Measurements from ENCODE around the gene PDZRN3.

PDZRN3 gene

GRCh38 chr3:73452729-73453128 is 172.0 kb downstream of the PDZRN3 start:
- DNase-seq (ENCODE audit: low read depth in 2 of 2): no peak

DNA sequence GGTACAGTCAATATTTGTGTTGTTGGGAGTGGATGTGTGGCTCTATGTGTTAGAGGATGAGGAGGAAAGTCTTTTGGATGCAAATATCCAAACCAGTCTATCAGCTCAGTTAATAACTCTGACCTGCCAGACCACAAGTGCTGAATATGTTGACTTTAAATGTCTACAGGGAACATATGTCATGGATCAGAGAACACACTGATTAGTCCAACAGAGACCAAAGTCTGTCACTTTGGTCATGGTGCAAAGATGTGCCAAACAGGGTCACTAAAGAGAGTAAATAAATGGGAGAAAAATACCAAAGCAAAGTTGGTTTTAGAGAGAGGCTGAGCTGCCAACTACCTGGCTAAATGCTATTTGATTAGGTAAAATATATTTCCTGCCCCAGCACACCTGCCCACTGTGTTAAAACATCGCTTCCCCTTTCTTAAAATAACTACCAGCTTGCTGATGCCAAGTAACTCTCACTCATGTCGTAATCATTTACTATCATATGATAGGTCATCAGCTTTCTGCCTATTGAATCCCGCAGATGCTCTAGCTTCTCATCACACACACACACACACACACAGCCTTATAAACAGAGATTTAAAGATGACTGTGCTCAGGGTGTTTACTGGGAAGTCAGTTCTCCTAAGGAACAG is 173.3 kb downstream of the PDZRN3 start:
- no peak for DNase-seq (ENCODE audit: low read depth in 2 of 2)

DNA sequence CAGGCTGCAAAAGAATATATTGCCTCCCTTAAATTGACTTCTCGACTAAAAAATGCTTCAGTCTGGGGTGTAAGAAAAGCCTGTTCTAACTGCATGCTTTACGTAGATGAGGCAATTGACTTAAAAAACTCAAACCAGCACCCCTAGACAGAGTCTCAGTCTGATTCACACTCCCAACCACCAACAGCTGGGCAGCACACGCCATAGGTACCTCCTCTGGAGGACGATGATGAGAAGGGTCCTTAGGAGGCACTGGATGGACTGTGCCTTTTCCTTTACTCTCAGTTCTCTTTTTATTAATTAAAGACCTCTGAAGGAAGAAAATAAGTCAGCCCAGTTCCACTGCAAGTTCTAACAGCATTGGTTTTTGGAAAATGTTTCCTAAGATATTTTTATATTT is 175.0 kb downstream of the PDZRN3 start:
- DNase-seq (ENCODE audit: low read depth in 2 of 2): no peak

GRCh38 chr3:73448761-73449301 is 175.9 kb downstream of the PDZRN3 start:
- no peak for DNase-seq (ENCODE audit: low read depth in 2 of 2)

- DNase-seq (ENCODE audit: low read depth in 2 of 2): no peak
These were observed 176.7 kb downstream of the PDZRN3 start for GRCh38 chr3:73448041-73448440.

DNA sequence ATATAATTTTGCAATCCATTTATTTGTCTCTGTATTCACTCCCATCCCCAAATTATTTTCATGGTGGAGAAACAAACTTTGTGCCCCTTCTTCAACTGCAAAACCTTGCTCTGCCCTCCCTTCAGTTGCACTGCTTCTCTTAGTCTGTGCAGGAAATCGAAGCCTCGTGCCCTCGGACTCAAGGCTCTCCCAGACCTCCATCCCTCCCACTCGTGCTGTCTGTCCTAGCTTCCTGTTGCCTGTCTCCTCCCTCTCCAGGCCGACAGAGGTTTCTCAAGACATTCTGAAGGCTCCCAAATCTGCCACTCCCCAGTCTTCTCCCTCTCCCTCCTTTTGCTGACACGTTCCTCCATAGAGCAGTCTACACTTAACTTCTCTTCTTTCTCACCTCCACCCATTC is 177.6 kb downstream of the PDZRN3 start:
- DNase-seq (ENCODE audit: low read depth in 2 of 2): no peak

DNA sequence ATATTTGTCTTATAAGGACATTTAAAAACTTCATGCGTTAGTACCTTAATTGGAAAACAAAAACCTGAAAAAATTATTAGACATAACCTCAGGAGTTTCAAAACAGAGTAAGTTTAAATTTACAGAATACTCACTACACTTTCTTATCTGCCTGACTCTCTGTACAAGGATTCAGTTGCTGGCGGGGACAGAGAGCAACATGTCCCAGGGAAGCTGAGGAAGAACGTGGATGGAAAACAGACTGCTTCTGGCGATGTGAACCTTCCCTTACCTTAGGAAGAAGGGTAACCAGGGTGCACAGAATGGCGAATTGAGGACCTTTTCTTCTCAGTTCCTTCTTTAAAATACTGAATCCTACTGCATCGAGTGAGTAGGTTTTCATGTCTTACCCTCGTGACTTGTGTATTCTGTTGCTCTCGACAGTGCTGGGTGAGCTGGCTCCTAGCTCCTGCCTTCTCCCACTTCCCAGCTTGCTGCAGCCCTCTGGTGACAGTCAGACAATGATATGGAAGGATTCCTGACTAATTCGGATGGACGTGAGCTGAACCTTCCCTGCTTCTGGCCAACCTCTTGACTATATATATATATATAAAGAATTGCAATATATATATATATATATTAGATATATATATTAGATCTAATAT is 178.2 kb downstream of the PDZRN3 start:
- DNase-seq (ENCODE audit: low read depth in 2 of 2): no peak

DNA sequence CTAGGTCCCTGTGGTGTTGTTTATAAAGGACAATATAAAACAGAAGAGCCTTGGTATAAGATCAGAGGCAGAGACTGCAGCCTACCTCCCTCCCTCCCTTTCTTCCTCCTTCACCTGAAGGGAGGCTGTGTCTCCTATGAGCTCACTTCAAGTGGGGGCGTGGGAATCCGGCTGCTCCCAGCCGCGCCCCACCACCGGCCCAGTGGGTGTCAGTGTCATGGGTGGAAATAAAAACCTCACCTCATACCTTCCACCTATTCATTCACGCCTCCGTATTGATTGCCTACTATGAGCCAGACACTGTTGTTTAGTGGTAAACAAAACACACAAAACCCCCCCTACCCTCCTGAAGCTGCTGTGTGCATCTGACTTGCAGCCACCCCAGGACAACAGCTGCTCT is 181.9 kb downstream of the PDZRN3 start:
- no peak for DNase-seq (ENCODE audit: low read depth in 2 of 2)

DNA sequence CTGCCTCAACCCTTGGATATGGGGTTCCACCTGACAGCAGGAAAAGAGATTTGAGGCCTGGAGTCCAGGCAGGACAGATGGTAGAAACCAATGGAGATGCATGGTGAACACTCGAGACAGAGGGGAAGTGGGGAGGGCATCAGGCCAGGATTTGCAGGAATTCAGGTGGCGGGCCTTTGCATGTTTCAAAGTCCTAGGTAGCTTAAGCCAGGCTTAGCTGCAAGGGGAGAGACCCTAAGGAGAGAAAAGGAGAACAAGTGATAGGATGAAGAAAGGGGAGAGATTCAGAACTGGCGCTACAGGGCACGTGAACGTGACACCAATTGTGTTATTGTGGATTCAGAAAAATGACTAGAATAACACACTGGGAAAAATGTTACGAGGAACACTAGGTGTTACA is 182.6 kb downstream of the PDZRN3 start:
- no peak for DNase-seq (ENCODE audit: low read depth in 2 of 2)

- no peak for DNase-seq (ENCODE audit: low read depth in 2 of 2)
These were observed 186.9 kb downstream of the PDZRN3 start for GRCh38 chr3:73437828-73438227.

GRCh38 chr3:73435055-73435454 is 189.7 kb downstream of the PDZRN3 start:
- DNase-seq (ENCODE audit: low read depth in 2 of 2): no peak

DNA sequence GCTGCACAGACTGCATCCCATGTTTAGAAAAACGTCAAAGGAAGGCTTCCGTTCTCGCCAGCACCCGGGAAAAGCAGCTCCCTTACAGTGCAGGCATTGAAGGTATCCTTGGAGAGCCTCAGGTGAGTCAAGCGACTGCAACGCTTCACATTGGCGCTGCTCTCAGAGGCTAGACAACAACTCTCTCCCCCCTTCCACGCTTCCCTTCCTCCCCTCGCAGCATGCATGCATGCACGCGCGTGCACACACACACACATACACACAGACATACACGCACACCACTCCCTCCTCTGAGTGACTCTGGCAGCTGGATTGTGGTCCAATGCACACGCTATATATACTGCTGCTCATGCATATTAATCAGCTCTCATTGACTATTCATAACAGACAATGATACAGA is 191.1 kb downstream of the PDZRN3 start:
- no peak for DNase-seq (ENCODE audit: low read depth in 2 of 2)

- DNase-seq (ENCODE audit: low read depth in 2 of 2): no peak
These were observed 191.7 kb downstream of the PDZRN3 start for GRCh38 chr3:73433079-73433478.

DNA sequence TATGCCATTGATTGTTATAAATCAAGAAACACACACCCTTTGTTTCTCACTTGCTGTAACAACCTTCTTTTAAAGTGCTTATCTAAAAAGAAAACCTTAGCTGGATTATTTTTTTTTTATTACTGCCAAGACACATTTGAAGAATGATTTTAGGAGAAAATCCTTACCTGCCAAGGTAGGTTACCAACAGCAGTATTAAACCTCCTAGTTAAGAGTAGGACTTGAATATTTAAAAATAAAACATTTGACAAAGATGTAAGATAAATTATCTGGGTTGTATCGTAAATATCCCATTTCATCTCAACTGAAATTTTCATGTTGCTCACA is 192.1 kb downstream of the PDZRN3 start:
- no peak for DNase-seq (ENCODE audit: low read depth in 2 of 2)

- DNase-seq (ENCODE audit: low read depth in 2 of 2): no peak
These were observed 192.6 kb downstream of the PDZRN3 start for GRCh38 chr3:73432023-73432705.

- no peak for DNase-seq (ENCODE audit: low read depth in 2 of 2)
These were observed 193.4 kb downstream of the PDZRN3 start for GRCh38 chr3:73431183-73431900.

GRCh38 chr3:73427048-73427706 is 197.6 kb downstream of the PDZRN3 start:
- DNase-seq (ENCODE audit: low read depth in 2 of 2): no peak

- no peak for DNase-seq (ENCODE audit: low read depth in 2 of 2)
These were observed 198.1 kb downstream of the PDZRN3 start for GRCh38 chr3:73426606-73427005.

DNA sequence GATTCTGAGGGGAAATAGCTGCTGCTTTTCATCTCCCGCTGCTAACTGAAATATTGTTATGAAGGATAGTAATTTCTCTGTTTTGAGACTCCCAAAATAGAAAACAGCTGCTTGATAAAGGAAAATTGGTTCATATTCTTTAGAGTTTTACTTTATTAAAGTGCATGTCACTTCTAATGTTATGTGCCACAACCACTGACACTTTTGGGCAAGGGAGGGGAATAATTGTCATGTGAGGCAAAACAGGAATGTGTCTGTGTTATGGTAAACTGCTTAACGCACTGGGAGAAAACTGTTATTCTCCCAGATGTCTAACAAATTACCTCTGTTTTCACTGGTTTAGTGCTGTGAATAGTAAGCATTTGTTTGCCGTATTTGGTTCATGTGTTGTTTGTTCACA is 201.6 kb downstream of the PDZRN3 start:
- no peak for DNase-seq (ENCODE audit: low read depth in 2 of 2)

DNA sequence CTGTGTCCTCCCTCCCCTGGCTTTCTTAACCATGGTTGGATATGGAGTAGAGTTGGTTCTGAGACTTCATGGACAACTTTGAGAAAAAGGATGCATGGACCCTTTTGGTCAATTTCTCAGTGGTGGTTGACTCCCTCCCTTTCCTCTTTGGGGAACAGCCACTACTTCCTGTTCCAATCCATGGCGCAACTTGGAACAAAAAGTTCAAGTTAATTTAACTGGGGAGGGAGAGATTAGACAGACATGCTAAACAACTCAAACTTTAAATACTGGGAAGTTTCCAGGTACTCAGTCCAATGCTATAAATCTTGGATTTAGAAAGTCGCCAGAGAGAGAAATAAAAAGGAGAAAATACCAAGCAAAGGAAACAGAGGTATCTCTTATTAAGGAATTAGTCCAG is 202.2 kb downstream of the PDZRN3 start:
- no peak for DNase-seq (ENCODE audit: low read depth in 2 of 2)

- DNase-seq (ENCODE audit: low read depth in 2 of 2): no peak
These were observed 204.8 kb downstream of the PDZRN3 start for GRCh38 chr3:73419942-73420341.
